Neutrophil (primary cell): ENCODE results near the gene FRYL.
"Not testable (repeated sequence)": the region's sequence is repeated elsewhere in the genome, so short reads cannot be mapped to it uniquely, and the experiment has no call there.

ENCODE experiments used
- H3K27ac ChIP-seq: fragments of 200-600 bp; sonication (generic); 2 replicates; pipeline ENCODE4 v1.5.1; 2016; ENCODE audit warnings: mild to moderate bottlenecking, moderate library complexity
- H3K27me3 ChIP-seq: fragments of 200-600 bp; sonication (generic); 2 replicates; pipeline ENCODE4 v1.6.0; 2016; ENCODE audit warnings: mild to moderate bottlenecking
- H3K36me3 ChIP-seq: fragments of 200-600 bp; sonication (generic); 2 replicates; pipeline ENCODE4 v1.5.1; 2017
- H3K4me1 ChIP-seq, 2 experiments: fragments of 200-600 bp in 1 of 2; sonication (generic) in 1 of 2; 1 replicate in 1 of 2; 2 replicates in 1 of 2; pipeline versions ENCODE4 v1.5.1 to v1.6.1; 2013 to 2016; ENCODE audit warnings: low read depth in 1 of 2, low read length in 1 of 2, mild to moderate bottlenecking in 1 of 2, moderate library complexity in 1 of 2; ENCODE audit not compliant: control insufficient read depth in 1 of 2, insufficient read depth in 1 of 2
- H3K4me3 ChIP-seq, 2 experiments: fragments of 200-600 bp in 1 of 2; sonication (generic) in 1 of 2; 1 replicate in 1 of 2; 2 replicates in 1 of 2; pipeline ENCODE4 v1.5.1; 2013 to 2016; ENCODE audit warnings: low read depth in 1 of 2, low read length in 1 of 2, mild to moderate bottlenecking in 1 of 2, moderate library complexity in 1 of 2
- H3K9me3 ChIP-seq: fragments of 200-600 bp; sonication (generic); 2 replicates; pipeline ENCODE4 v1.5.1; 2016
- TF ChIP-seq, protein P1 (sequence below): fragments of 200-600 bp; sonication (generic); IDR thresholded peaks from 2 replicates; pipeline ENCODE4 v1.5.1; 2016; ENCODE audit warnings: antibody characterized with exemption

FRYL gene

DNA sequence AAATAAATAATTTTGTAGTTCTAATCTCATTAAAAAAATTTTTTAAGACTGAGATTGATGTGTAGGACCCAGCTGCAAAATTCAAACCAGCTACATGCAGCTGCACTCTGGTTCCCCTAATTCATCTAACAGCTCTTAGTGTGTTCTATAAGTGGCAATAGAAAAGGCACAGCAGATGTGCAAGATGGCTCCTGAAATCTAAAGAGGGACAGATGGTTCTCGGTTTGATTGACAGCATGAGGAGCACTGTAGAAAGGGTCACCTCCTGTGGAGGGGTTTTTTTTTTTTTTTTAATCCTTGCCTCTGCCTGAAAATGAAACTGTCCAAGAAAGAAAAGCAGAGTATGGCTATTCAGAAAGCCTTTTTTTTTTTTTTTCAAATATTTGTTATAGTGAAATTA is 33.9 kb upstream of the FRYL start:
- no peaks in the 10 kb centered on the region for H3K9me3 ChIP-seq
- TF ChIP-seq, protein P1, sequence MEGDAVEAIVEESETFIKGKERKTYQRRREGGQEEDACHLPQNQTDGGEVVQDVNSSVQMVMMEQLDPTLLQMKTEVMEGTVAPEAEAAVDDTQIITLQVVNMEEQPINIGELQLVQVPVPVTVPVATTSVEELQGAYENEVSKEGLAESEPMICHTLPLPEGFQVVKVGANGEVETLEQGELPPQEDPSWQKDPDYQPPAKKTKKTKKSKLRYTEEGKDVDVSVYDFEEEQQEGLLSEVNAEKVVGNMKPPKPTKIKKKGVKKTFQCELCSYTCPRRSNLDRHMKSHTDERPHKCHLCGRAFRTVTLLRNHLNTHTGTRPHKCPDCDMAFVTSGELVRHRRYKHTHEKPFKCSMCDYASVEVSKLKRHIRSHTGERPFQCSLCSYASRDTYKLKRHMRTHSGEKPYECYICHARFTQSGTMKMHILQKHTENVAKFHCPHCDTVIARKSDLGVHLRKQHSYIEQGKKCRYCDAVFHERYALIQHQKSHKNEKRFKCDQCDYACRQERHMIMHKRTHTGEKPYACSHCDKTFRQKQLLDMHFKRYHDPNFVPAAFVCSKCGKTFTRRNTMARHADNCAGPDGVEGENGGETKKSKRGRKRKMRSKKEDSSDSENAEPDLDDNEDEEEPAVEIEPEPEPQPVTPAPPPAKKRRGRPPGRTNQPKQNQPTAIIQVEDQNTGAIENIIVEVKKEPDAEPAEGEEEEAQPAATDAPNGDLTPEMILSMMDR = no peak
- H3K36me3 ChIP-seq = no peaks in the 10 kb centered on the region
- H3K27ac ChIP-seq = no peak overlapping the region
- H3K27me3 ChIP-seq = no peaks in the 10 kb centered on the region
- H3K4me1 ChIP-seq = no peaks in the 10 kb centered on the region
- H3K4me3 ChIP-seq = no peak overlapping the region

DNA sequence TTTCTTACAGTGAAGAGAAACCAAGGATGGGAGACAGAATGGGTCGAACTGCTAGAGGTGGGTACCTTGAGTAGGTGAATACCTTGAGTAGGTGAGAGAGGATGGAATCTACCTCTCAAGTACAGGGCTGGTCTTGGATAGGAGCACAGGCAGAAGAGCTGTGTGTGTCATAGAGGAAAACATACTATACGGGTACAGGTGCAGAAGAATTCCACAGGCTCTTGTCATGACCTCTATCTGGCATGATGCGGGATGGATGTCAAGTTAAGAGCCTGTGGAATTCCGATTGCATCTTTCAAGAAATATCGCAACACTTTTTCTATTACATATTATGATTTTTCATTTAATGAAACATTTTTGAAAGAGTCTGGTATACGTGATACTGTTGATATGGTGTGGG is 32.8 kb upstream of the FRYL start:
- Histone ChIP-seq H3K9me3 (no peaks in the 10 kb centered on the region), H3K4me1 (no peaks in the 10 kb centered on the region), H3K36me3 (no peaks in the 10 kb centered on the region), H3K27me3 (no peaks in the 10 kb centered on the region), H3K27ac (no peak overlapping the region), H3K4me3 (no peak overlapping the region)
- TF ChIP-seq, protein P1 = no peak

DNA sequence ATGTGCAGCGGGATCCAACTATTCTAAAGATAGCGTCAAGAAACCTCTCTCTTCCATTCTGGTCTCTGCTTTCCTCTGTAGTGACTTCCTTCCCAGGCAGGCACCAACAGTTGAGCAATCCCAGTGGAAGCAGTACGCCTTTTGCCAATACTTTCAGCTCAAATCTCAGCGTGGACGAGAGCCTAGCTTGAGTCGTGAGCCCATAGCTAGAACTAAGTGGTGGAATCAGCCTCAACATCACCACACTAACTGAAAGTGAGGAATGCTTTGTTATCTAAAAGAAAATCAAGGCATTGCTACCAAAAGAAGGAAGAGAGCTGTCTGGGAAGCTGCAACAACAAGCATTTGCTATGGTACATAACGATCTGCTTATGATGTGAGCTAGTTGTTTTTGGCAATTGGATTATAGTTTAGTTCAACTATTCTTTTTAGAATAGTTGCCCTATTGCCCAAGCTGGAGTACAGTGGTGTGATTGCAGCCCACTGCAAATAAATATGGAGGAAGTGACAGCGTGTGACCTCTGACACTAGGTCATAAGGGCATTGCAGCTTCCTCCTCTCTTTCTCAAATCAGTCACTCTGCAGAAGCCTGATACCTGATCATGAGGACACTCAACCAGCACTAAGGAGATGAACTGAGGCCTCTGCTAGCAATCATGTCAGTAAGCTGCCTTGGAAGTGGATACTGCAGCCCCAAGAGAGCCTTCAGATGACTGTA is 24.7 kb upstream of the FRYL start:
- TF ChIP-seq, protein P1 = no peak
- Histone ChIP-seq H3K9me3 (no peaks in the 10 kb centered on the region), H3K4me1 (no peaks in the 10 kb centered on the region), H3K27ac (no peak overlapping the region), H3K36me3 (no peaks in the 10 kb centered on the region), H3K4me3 (no peak overlapping the region), H3K27me3 (no peaks in the 10 kb centered on the region)

DNA sequence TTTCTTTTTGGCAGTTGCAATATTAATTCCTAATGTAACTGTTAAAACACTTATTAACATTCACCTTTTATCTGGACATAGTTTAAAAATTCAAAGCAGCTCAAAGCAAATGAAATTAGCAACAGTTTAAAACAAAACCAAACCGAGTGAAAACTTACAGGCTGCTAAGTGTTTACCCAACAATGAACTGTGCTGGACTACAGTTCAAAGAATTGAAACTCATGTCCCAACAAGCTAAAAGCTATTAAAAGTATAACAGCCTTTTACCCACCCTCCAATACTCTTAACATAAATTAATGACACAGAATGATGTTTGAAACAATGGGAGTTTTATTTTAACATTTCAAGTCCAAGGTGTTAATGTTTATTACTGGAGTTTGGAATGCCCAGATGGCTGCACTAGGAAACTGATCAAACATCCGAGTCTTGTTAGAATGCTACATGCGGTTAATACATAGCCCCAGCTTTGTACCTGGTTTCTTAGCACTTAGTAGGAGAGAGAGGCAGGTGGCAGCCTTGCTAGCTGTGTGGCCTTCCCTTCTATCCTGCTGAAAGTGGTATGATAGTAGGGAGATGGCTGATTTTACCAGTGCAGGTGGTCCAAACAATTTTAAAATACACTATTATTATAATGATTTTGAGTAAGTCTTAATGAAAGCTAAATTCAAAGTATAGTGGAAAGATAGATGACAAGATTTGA is 21.1 kb upstream of the FRYL start:
- H3K27ac ChIP-seq = no peak overlapping the region
- no peak overlapping the region for H3K4me3 ChIP-seq
- H3K4me1 ChIP-seq = no peaks in the 10 kb centered on the region
- TF ChIP-seq, protein P1 = no peak
- H3K36me3 ChIP-seq = no peaks in the 10 kb centered on the region
- H3K9me3 ChIP-seq = no peaks in the 10 kb centered on the region
- H3K27me3 ChIP-seq = no peaks in the 10 kb centered on the region

DNA sequence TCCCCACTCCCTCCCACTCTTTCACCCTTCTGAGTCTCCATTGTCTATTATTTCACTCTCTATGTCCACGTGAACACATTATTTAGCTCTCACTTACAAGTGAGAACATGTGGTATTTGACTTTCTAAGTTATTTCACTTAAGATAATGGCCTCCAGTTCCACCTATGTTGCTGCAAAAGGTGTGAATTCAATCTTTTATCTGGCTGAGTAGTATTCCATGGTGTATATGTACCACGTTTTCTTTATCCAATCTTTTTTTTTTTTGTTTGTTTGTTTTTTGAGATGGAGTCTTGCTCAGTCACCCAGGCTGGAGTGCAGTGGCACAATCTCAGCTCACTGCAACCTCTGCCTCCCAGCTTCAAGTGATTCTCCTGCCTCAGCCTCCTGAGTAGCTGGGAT is 20.1 kb upstream of the FRYL start:
- H3K9me3 ChIP-seq, H3K4me3 ChIP-seq, H3K36me3 ChIP-seq, H3K27me3 ChIP-seq, H3K27ac ChIP-seq, H3K4me1 ChIP-seq: not testable (repeated sequence)

DNA sequence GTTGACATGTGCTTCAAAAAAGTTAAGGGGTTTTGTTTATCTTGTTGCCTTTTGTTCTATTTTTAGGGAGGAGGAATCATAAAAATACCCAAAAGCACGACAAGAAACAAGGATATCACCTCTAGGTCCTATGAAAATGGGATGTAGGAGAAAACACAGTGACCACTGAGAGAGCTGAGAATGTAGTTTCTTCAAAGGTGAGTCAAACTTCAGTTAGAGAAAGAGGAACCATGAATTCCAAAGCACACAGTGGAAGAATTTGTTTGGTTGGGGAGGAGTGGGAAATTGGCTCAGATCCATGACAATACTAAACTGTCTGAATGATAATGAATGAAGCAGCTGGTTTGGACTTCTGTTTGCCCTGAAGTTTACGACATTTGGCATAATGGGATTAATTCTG is 19.1 kb upstream of the FRYL start:
- Histone ChIP-seq H3K9me3 (no peaks in the 10 kb centered on the region), H3K27ac (no peak overlapping the region), H3K4me3 (no peak overlapping the region), H3K4me1 (no peaks in the 10 kb centered on the region), H3K36me3 (no peaks in the 10 kb centered on the region), H3K27me3 (no peaks in the 10 kb centered on the region)
- TF ChIP-seq, protein P1 = no peak
